ENCODE results near the gene DYDC2.

GRCh38 chr10:80410122-80410521 is 53.5 kb downstream of the DYDC2 start:
- no peak for TF ChIP-seq CTCF (conservative IDR thresholded peaks at IDR 0.05 in 1 of 2, IDR thresholded peaks at IDR 0.05 in 1 of 2; ENCODE audit: low read depth in 1 of 2, low read length in 2 of 2)
- no peak for TF ChIP-seq EZH2 (IDR thresholded peaks at IDR 0.05; ENCODE audit: low read length, missing control alignments)
